Nephron (organoid): ENCODE data around the gene PPM1L.

Experiments used
- H3K27ac Mint-ChIP-seq, 3 experiments: 2 replicates each; pipeline ENCODE4 v1.8.0; 2020; ENCODE audit warnings: mixed read lengths in 3 of 3, mild to moderate bottlenecking in 2 of 3, moderate library complexity in 1 of 3
- H3K27me3 Mint-ChIP-seq: 2 replicates; pipeline ENCODE4 v1.8.0; 2021; ENCODE audit warnings: low read depth, mild to moderate bottlenecking, moderate library complexity, mixed read lengths
- H3K36me3 Mint-ChIP-seq: 2 replicates; pipeline ENCODE4 v1.8.0; 2020; ENCODE audit warnings: low read depth, mixed read lengths
- H3K4me1 Mint-ChIP-seq: 2 replicates; pipeline ENCODE4 v1.8.0; 2020; ENCODE audit warnings: mixed read lengths
- H3K4me3 Mint-ChIP-seq, 3 experiments: 2 replicates each; pipeline ENCODE4 v1.8.0; 2020; ENCODE audit warnings: mild to moderate bottlenecking in 3 of 3, mixed read lengths in 3 of 3, moderate library complexity in 2 of 3
- H3K9me3 Mint-ChIP-seq: 2 replicates; pipeline ENCODE4 v1.8.0; 2020; ENCODE audit warnings: mixed read lengths
- TF ChIP-seq, protein P1 (sequence below), 3 experiments: fragments of 200-600 bp; sonication (generic); IDR thresholded peaks; one replicate each; pipeline ENCODE4 v1.5.0; 2021; ENCODE audit warnings: antibody characterized with exemption in 3 of 3; ENCODE audit not compliant: unreplicated experiment in 3 of 3

The PPM1L gene

GRCh38 chr3:160842021-160843005 lies 86.3 kb downstream of the PPM1L start:
- Mint-ChIP-seq H3K27ac (peak overlapping the region; percentile 39 to 84 (median 48)), H3K4me3 (no peak overlapping the region), H3K4me1 (peaks cover 13% of the 10 kb centered on the region), H3K36me3 (no peaks in the 10 kb centered on the region), H3K9me3 (no peaks in the 10 kb centered on the region), H3K27me3 (no peaks in the 10 kb centered on the region)
- TF ChIP-seq, protein P1, sequence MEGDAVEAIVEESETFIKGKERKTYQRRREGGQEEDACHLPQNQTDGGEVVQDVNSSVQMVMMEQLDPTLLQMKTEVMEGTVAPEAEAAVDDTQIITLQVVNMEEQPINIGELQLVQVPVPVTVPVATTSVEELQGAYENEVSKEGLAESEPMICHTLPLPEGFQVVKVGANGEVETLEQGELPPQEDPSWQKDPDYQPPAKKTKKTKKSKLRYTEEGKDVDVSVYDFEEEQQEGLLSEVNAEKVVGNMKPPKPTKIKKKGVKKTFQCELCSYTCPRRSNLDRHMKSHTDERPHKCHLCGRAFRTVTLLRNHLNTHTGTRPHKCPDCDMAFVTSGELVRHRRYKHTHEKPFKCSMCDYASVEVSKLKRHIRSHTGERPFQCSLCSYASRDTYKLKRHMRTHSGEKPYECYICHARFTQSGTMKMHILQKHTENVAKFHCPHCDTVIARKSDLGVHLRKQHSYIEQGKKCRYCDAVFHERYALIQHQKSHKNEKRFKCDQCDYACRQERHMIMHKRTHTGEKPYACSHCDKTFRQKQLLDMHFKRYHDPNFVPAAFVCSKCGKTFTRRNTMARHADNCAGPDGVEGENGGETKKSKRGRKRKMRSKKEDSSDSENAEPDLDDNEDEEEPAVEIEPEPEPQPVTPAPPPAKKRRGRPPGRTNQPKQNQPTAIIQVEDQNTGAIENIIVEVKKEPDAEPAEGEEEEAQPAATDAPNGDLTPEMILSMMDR (IDR thresholded peaks at IDR 0.05; ENCODE audit: unreplicated experiment in 3 of 3) = no peak

- TF ChIP-seq, protein P1 (IDR thresholded peaks at IDR 0.05; ENCODE audit: unreplicated experiment in 3 of 3) = no peak
- Mint-ChIP-seq H3K9me3 (peaks cover 6% of the 10 kb centered on the region), H3K4me1 (peaks cover 10% of the 10 kb centered on the region), H3K27ac (no peak overlapping the region), H3K36me3 (peaks cover 7% of the 10 kb centered on the region), H3K4me3 (no peak overlapping the region), H3K27me3 (no peaks in the 10 kb centered on the region)
These were observed 95.7 kb downstream of the PPM1L start for GRCh38 chr3:160851629-160852210.

DNA sequence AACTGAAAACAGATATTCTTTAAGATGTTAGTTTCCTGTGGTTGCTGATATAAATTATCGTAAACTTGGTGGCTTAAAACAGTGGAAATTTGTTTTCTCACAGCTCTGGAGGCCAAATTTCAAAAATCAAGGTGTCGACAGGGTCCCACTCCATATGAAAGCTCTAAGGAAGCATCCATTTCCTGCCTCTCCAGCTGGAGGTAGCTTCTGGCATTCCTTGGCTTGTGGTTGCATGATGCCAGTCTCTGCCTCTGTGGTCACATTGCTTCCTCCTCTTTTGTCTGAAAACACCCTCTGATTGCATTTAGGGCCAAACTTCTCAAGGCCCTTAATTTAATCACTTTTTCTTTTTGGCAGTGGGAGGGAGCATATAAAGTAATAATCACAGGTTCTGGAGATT lies 96.8 kb downstream of the PPM1L start:
- H3K4me3 Mint-ChIP-seq = no peak overlapping the region
- H3K27me3 Mint-ChIP-seq = no peaks in the 10 kb centered on the region
- TF ChIP-seq, protein P1 (IDR thresholded peaks at IDR 0.05; ENCODE audit: unreplicated experiment in 3 of 3) = no peak
- H3K4me1 Mint-ChIP-seq = peaks cover 15% of the 10 kb centered on the region
- no peak overlapping the region for H3K27ac Mint-ChIP-seq
- H3K9me3 Mint-ChIP-seq = peaks cover 6% of the 10 kb centered on the region
- H3K36me3 Mint-ChIP-seq = peaks cover 7% of the 10 kb centered on the region

DNA sequence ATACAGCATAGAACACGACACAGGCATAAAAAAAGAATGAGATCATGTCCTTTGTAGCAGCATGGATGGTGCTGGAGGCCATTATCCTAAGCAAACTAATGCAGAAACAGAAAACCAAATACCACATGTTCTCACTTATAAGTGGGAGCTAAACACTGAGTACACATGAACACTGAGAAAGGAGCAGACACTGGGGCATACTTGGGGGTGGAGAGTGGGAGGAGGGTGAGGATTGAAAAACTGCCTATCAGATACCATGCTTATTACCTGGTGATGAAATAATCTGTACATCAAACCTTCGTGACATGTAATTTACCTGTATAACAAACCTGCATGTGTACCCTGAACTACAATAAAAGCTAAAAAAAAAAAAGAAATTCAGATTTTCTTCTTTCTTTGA lies 100.4 kb downstream of the PPM1L start:
- no peak overlapping the region for H3K27ac Mint-ChIP-seq
- peaks cover 21% of the 10 kb centered on the region for H3K4me1 Mint-ChIP-seq
- TF ChIP-seq, protein P1 (IDR thresholded peaks at IDR 0.05; ENCODE audit: unreplicated experiment in 3 of 3) = no peak
- no peaks in the 10 kb centered on the region for H3K27me3 Mint-ChIP-seq
- peaks cover 5% of the 10 kb centered on the region for H3K36me3 Mint-ChIP-seq
- no peak overlapping the region for H3K4me3 Mint-ChIP-seq
- H3K9me3 Mint-ChIP-seq = peaks cover 6% of the 10 kb centered on the region

DNA sequence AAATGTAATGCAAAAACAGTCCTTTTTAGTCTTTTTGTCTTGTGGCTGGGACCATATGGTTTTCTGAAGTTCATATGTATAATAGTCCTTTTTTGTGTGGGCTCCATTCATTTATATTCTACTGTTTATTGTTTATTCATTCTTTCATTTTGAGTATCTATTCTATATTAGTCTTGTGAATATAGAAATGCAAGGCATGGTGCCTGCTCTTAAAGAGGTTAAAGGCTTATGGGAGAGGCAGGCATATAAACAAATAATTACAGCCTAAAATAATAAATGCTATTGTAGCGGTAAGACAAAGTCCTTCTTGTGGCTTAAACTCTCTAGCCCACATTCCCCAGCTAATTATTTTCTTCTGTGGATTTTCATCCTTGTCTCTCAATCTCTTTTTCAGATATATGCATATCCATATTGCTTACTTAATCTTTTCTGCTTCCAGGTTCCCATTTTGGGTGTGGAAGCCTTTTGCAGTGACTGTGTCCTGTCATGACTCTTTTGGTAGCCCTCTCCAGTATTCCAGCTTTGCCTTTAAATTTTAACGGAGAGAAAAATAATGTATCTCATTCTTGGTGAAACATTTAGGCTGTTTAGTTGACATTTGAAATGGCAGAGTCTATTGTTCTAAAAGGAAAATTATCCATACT lies 101.6 kb downstream of the PPM1L start:
- H3K4me3 Mint-ChIP-seq = no peak overlapping the region
- H3K27ac Mint-ChIP-seq = peak overlapping the region in 1 of 3 experiments; percentile 25

More for the DNA sequence above, 101.6 kb downstream of the PPM1L start:
- peaks cover 21% of the 10 kb centered on the region for H3K4me1 Mint-ChIP-seq
- no peaks in the 10 kb centered on the region for H3K27me3 Mint-ChIP-seq
- H3K9me3 Mint-ChIP-seq = peaks cover 6% of the 10 kb centered on the region
- peaks cover 3% of the 10 kb centered on the region for H3K36me3 Mint-ChIP-seq
- TF ChIP-seq, protein P1 (IDR thresholded peaks at IDR 0.05; ENCODE audit: unreplicated experiment in 3 of 3) = no peak
